ENCODE data around the gene JARID2. TPM values are rescaled to one million over a fixed set of nuclear protein-coding genes. Genes with fewer than 3 reads are reported as not detected.

The JARID2 gene
- total and polyA plus RNA-seq, 2 of the 4 experiments (the other 2 are of a cell fraction) = 9.6 to 12.9 TPM

DNA sequence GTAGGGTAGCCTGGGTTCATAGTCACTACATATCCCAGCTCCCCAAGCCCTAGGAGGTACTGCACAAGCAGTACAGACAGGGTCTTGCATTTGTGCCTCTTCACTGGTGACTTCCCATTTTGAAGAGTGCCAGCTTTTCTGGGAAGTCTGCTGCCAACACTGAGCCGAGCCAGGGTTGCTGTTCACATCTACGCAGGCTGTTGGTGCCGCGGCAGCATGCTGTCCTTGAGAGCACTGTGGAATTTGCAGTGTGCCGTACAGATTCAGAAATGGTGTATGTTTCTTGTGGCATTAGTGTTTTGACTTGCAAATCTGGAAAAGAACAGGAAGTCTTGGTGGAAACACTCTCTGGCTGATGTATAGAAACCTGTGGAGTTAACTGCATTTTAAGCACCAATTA, 67.5 kb downstream of the JARID2 start:
- POLR2A ChIA-PET (ENCODE audit: unreplicated experiment) = no interaction called here
- Histone ChIP-seq H4K20me1 (ENCODE audit: insufficient read depth, low read length) (peaks cover 87% of the 10 kb centered on the region), H2AK5ac (ENCODE audit: low read depth, low read length) (no peak overlapping the region), H3K4me2 (ENCODE audit: low read depth, low read length) (no peak overlapping the region), H2AFZ (replicated peaks; ENCODE audit: low read length, poor library complexity) (no peak overlapping the region), H2AK9ac (replicated peaks; ENCODE audit: low read depth, low read length, poor library complexity) (no peak overlapping the region), H3K36me3 (ENCODE audit: control insufficient read depth, insufficient read depth, low read length) (no peaks in the 10 kb centered on the region), H4K91ac (ENCODE audit: insufficient read depth, low read depth, low read length) (no peak overlapping the region), H3K4me1 (ENCODE audit: control insufficient read depth, insufficient read depth, low read length) (peaks cover 15% of the 10 kb centered on the region), H4K5ac (ENCODE audit: low read depth, low read length) (no peak overlapping the region), H3K56ac (ENCODE audit: extremely low read depth, insufficient read depth, low read length) (no peak overlapping the region), H2BK5ac (ENCODE audit: low read depth, low read length, poor library complexity, severe bottlenecking) (no peak overlapping the region), H4K8ac (ENCODE audit: low read depth in 2 of 2, low read length in 2 of 2) (no peak overlapping the region), H3K4ac (ENCODE audit: low read depth, low read length) (no peak overlapping the region), H3K14ac (replicated peaks; ENCODE audit: low read depth, low read length) (no peak overlapping the region), H3K23ac (ENCODE audit: low read depth, low read length) (no peak overlapping the region), H3K79me1 (ENCODE audit: low read depth in 1 of 2, low read length in 2 of 2) (peaks cover 27 to 87% of the 10 kb centered on the region in 2 experiments), H3K9me1 (ENCODE audit: insufficient read depth, low read length) (peaks cover 22% of the 10 kb centered on the region), H3K4me3 (ENCODE audit: insufficient read depth, low read depth, low read length) (no peak overlapping the region), H2BK120ac (ENCODE audit: low read depth, low read length) (no peak overlapping the region), H3K18ac (ENCODE audit: low read depth, low read length) (no peak overlapping the region), H2BK15ac (ENCODE audit: low read depth, low read length) (no peak overlapping the region), H3K27ac (ENCODE audit: insufficient read depth, low read length) (no peak overlapping the region), H2BK20ac (ENCODE audit: low read depth, low read length) (no peak overlapping the region), H3K27me3 (ENCODE audit: control insufficient read depth, insufficient read depth, low read length) (no peaks in the 10 kb centered on the region), H3K9me3 (ENCODE audit: control insufficient read depth, insufficient read depth, low read length) (no peaks in the 10 kb centered on the region), H3K9ac (ENCODE audit: low read depth, low read length) (no peak overlapping the region)
- CTCF ChIA-PET = interaction anchor here (0.7 kb wide), 1 partner anchor 9 kb away, joined by 3 read pairs; no protein-coding TSS in a partner anchor
- ATAC-seq (ENCODE audit: low read depth) (no peak), DNase-seq (no peak)
- intact Hi-C loops (cut with micrococcal nuclease) = no loop called here
- BruUV-seq (replicated peaks) = no TSS peak
- dilution Hi-C loops (cut with HindIII; ENCODE audit: low sequenced_read_pairs, unreplicated experiment) = no loop called here
- WGBS, 2 experiments (ENCODE audit: extremely low coverage in 2 of 2, insufficient read length in 1 of 2) = 74% methylated on average over 4 of the region's 5 CpGs; no CpG with 5 or more reads in 1 of the 2 experiments
- in situ Hi-C loops (cut with MboI; ENCODE audit: low sequenced_read_pairs) = no loop called here
- no peak for TF ChIP-seq ELK1 (IDR thresholded peaks at IDR 0.05; ENCODE audit: borderline replicate concordance, low read depth, low read length)
- TF ChIP-seq SMC3 (IDR thresholded peaks at IDR 0.05; ENCODE audit: low read depth, low read length) = no peak
- no peak for TF ChIP-seq RFX5 (IDR thresholded peaks at IDR 0.05; ENCODE audit: low read depth, low read length)
- TF ChIP-seq MXI1 (IDR thresholded peaks at IDR 0.05; ENCODE audit: borderline replicate concordance, low read depth, low read length) = no peak
- no peak for TF ChIP-seq CHD1 (IDR thresholded peaks at IDR 0.05; ENCODE audit: low read depth, low read length)
- no peak for TF ChIP-seq MAFK (IDR thresholded peaks at IDR 0.05; ENCODE audit: low read depth, low read length)
- TF ChIP-seq BHLHE40 (IDR thresholded peaks at IDR 0.05; ENCODE audit: low read depth, low read length) = no peak
- TF ChIP-seq CTCF (conservative IDR thresholded peaks at IDR 0.05; ENCODE audit: low read depth, low read length) = no peak
- TF ChIP-seq RAD21 (IDR thresholded peaks at IDR 0.05; ENCODE audit: low read length) = no peak
- TF ChIP-seq, protein P1, sequence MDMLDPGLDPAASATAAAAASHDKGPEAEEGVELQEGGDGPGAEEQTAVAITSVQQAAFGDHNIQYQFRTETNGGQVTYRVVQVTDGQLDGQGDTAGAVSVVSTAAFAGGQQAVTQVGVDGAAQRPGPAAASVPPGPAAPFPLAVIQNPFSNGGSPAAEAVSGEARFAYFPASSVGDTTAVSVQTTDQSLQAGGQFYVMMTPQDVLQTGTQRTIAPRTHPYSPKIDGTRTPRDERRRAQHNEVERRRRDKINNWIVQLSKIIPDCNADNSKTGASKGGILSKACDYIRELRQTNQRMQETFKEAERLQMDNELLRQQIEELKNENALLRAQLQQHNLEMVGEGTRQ (IDR thresholded peaks at IDR 0.05; ENCODE audit: low read depth, low read length) = no peak
- no peak for TF ChIP-seq MAZ (IDR thresholded peaks at IDR 0.05; ENCODE audit: borderline replicate concordance, low read depth, low read length)
- TF ChIP-seq FOS (IDR thresholded peaks at IDR 0.05; ENCODE audit: low read depth, low read length) = no peak
- TF ChIP-seq RCOR1 (IDR thresholded peaks at IDR 0.05; ENCODE audit: insufficient replicate concordance, low read length) = no peak
- no peak for TF ChIP-seq NFE2L2 (IDR thresholded peaks at IDR 0.05; ENCODE audit: low read depth, low read length)
- TF ChIP-seq CEBPB (IDR thresholded peaks at IDR 0.05; ENCODE audit: low read depth, low read length) = no peak
- TF ChIP-seq POLR2A (IDR thresholded peaks at IDR 0.05; ENCODE audit: low read depth, low read length) = no peak
